C4-2B (cell line): ENCODE measurements around the gene SCYGR7.

Experiments used
- CTCF ChIP-seq: fragments of 450-650 bp; conservative IDR thresholded peaks from 2 replicates; pipeline ENCODE4 v1.5.1; 2017; ENCODE audit warnings: mild to moderate bottlenecking
- ZFX ChIP-seq: fragments of 450-650 bp; IDR thresholded peaks from 2 replicates; pipeline ENCODE4 v1.6.1; 2017

GRCh38 chr2:227772932-227773331 is 44.8 kb downstream of the SCYGR7 start:
- no peak for TF ChIP-seq CTCF
- no peak for TF ChIP-seq ZFX
